Smooth muscle cell (in vitro differentiated cells): ENCODE measurements around the gene BBLN. TPM values are rescaled to one million over a fixed set of nuclear protein-coding genes. Genes with fewer than 3 reads are reported as not detected.

Experiments used
- DNase-seq: peaks from one replicate; lab custom pipeline; 2025; ENCODE audit not compliant: unreplicated experiment; lab: John Stamatoyannopoulos, UW
- H2AFZ ChIP-seq: fragments of 200-600 bp; sonication (generic); 2 replicates; pipeline ENCODE4 v1.6.0; 2016; ENCODE audit warnings: antibody characterized with exemption, low read depth, mild to moderate bottlenecking
- H3F3A ChIP-seq: fragments of 200-600 bp; sonication (generic); 2 replicates; pipeline ENCODE4 v1.6.0; 2017; ENCODE audit warnings: antibody characterized with exemption, low read depth
- H3K27ac ChIP-seq: fragments of 200-600 bp; sonication (generic); 2 replicates; pipeline ENCODE4 v1.5.1; 2016; ENCODE audit warnings: low read depth, mild to moderate bottlenecking
- H3K27me3 ChIP-seq: fragments of 200-600 bp; sonication (generic); 2 replicates; pipeline ENCODE4 v1.6.1; 2016; ENCODE audit warnings: low read depth, mild to moderate bottlenecking
- H3K36me3 ChIP-seq: fragments of 200-600 bp; sonication (generic); 2 replicates; pipeline ENCODE4 v1.5.1; 2016; ENCODE audit warnings: low read depth
- H3K4me1 ChIP-seq: fragments of 200-600 bp; sonication (generic); 2 replicates; pipeline ENCODE4 v1.5.1; 2016; ENCODE audit warnings: low read depth
- H3K4me2 ChIP-seq: fragments of 200-600 bp; sonication (generic); 2 replicates; pipeline ENCODE4 v1.6.0; 2016; ENCODE audit warnings: mild to moderate bottlenecking
- H3K4me3 ChIP-seq: fragments of 200-600 bp; sonication (generic); 2 replicates; pipeline ENCODE4 v1.5.1; 2016; ENCODE audit warnings: mild to moderate bottlenecking
- H3K79me2 ChIP-seq: fragments of 200-600 bp; sonication (generic); 2 replicates; pipeline ENCODE4 v1.6.0; 2016; ENCODE audit warnings: low read depth, mild to moderate bottlenecking
- H3K9ac ChIP-seq: fragments of 200-600 bp; sonication (generic); 2 replicates; pipeline ENCODE4 v1.6.0; 2016; ENCODE audit warnings: low read depth
- H3K9me3 ChIP-seq: fragments of 200-600 bp; sonication (generic); replicated peaks from 2 replicates; pipeline ENCODE4 v1.5.1; 2016; ENCODE audit warnings: low read depth
- H4K20me1 ChIP-seq: fragments of 200-600 bp; sonication (generic); 2 replicates; pipeline ENCODE4 v1.6.0; 2016; ENCODE audit warnings: low read depth
- WGBS: methylation state at CpG from one replicate; pipeline ENCODE4 v1.1.7; 2016; ENCODE audit warnings: low lambda C conversion rate; 5-methylcytosine and 5-hydroxymethylcytosine counted together
- polyA plus RNA-seq: library from polyadenylated mRNA; unstranded; fragments of >200 nt; fragmentation: Nextera tagmentation; extraction: Ambion mirVana; gene quantifications from 2 replicates; pipeline ENCODE4 v1.2.1, GENCODE V29; 2016
- total RNA-seq: library from RNA; depleted of rRNA; stranded (reverse); fragments of >200 nt; gene quantifications from 2 replicates; pipeline ENCODE4 v1.2.3, GENCODE V29; 2014
- TF ChIP-seq, protein P1 (sequence below): fragments of 200-600 bp; sonication (generic); IDR thresholded peaks from 2 replicates; pipeline ENCODE4 v1.5.1; 2017; ENCODE audit warnings: borderline replicate concordance, mild to moderate bottlenecking, antibody characterized with exemption; ENCODE audit not compliant: insufficient read depth, poor library complexity, severe bottlenecking

Gene BBLN
- total and polyA plus RNA-seq, 2 experiments from 2014 or later = 133 to 229 TPM

DNA sequence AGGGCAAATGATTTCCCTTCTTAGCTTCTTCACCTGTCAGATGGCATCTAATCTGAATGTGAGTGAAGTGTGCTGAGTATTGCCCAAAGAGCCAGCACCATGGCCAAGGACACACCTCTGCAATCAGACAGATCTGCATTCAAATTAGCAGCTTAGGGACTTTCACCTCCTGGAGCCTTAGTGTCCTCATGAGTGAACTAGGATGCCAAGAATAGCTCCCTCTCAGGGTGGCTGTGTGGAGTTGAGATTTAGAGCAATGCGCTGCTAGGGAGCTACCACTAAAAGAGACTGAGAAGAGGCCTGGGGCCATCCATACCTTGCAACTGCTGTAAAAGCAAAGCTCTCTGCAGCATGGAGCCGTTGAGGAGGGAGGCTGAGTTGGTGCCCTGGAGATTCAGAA is 29.9 kb downstream of the BBLN start:
- Histone ChIP-seq H3K4me2 (peak overlapping the region; percentile 100), H3F3A (peaks cover 3% of the 10 kb centered on the region), H3K79me2 (peaks cover 17% of the 10 kb centered on the region), H3K9ac (no peak overlapping the region), H3K4me3 (no peak overlapping the region), H3K27ac (no peak overlapping the region), H3K27me3 (no peaks in the 10 kb centered on the region), H3K36me3 (no peaks in the 10 kb centered on the region), H3K4me1 (peaks cover 6% of the 10 kb centered on the region), H3K9me3 (no peaks in the 10 kb centered on the region), H4K20me1 (no peaks in the 10 kb centered on the region), H2AFZ (no peak overlapping the region)
- TF ChIP-seq, protein P1, sequence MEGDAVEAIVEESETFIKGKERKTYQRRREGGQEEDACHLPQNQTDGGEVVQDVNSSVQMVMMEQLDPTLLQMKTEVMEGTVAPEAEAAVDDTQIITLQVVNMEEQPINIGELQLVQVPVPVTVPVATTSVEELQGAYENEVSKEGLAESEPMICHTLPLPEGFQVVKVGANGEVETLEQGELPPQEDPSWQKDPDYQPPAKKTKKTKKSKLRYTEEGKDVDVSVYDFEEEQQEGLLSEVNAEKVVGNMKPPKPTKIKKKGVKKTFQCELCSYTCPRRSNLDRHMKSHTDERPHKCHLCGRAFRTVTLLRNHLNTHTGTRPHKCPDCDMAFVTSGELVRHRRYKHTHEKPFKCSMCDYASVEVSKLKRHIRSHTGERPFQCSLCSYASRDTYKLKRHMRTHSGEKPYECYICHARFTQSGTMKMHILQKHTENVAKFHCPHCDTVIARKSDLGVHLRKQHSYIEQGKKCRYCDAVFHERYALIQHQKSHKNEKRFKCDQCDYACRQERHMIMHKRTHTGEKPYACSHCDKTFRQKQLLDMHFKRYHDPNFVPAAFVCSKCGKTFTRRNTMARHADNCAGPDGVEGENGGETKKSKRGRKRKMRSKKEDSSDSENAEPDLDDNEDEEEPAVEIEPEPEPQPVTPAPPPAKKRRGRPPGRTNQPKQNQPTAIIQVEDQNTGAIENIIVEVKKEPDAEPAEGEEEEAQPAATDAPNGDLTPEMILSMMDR = no peak
- 85% methylated on average over 2 of the region's 2 CpGs for WGBS
- DNase-seq = no peak

DNA sequence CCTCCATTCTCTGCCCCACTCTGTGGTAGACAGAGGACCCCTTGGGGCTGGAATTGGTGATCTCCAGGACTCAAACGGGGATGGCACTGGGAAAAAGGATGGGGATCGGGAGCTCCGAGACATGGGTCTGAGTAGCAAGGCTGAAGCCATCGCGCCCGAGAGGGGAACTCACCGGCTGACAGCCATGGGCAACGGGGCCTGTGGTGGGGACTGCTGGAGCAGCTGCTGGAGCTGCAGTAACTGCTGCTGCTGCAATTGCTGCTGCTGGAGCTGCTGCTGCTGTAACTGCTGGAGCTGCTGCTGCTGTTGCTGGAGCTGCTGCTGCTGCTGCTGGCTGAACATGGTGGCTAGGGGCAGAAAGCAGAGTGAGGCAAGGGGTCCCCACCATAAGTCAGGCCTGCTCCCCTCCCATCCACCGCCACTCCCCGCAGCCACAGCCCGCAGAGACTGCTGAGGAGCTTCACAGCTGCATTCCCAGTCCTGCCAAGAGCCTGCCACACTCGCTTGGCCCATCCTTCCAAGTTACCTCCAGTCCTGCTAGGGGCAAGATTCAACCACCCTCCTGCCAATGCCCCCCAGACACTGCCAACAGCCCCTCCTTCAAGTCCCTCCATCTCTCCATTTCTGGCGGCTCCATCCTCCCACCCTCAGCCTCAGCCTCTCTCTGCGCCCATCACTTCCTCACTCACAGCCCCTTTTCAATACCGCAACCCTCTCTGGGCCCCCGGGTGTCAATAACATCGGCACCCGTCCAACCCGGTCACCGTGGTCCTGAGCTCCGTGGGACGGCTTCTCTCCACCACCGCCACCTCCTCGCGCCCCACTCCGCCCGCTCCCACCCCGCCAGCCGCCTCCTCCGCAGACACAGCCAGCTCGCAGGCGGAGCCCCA is 30.7 kb downstream of the BBLN start:
- peaks cover 3% of the 10 kb centered on the region for H3F3A ChIP-seq
- H3K4me3 ChIP-seq = peak overlapping the region; percentile 93
- H2AFZ ChIP-seq = peak overlapping the region; percentile 99
- H3K4me1 ChIP-seq = peaks cover 6% of the 10 kb centered on the region
- no peaks in the 10 kb centered on the region for H3K9me3 ChIP-seq
- H3K27me3 ChIP-seq = no peaks in the 10 kb centered on the region
- H3K4me2 ChIP-seq = peak overlapping the region; percentile 100
- TF ChIP-seq, protein P1 = no peak
- peaks cover 17% of the 10 kb centered on the region for H3K79me2 ChIP-seq
- 41% methylated on average over 21 of the region's 32 CpGs for WGBS
- H4K20me1 ChIP-seq = no peaks in the 10 kb centered on the region
- DNase-seq = no peak
- peak overlapping the region; percentile 24 for H3K27ac ChIP-seq
- H3K36me3 ChIP-seq = no peaks in the 10 kb centered on the region
- peak overlapping the region; percentile 90 for H3K9ac ChIP-seq

DNA sequence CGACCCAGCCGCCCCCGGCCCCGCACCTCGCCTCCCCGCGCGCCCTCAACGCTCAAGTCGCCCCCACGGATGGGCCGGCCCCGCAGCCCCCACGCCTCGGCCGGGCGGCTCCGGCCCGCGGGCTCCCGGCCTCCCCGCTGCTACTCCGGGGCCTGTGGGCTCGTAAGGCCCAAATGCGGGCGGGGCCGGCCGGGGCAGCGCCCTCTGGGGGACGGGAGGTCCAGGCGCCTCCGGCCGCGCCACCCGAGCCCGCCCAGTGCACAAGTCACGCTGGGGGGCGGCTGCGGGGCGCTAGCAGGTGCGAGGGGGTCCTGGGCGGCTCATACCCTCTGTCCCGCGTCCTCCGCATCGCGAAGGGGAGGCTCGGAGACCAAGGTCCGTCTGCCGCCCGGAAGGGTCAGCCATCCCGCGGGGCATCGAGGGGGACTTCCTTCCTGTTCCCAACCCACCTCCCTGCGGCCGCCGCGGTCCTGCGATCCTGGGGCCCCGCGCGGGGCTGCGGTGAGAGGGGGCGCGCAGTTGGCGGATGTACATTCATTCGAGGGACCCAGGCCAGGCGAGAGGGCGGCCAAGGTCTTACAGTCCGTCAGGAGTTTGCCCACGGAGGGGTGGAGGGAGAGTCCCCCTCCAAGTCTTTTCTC is 31.5 kb downstream of the BBLN start, which contains the start of gene CIZ1:
CIZ1 (minus strand) TSS at position 167 of the 641 bp plus-strand sequence. CDS start 715 bp downstream, outside the sequence.
- TF ChIP-seq, protein P1 = peak; percentile 86
- Histone ChIP-seq H2AFZ (peak within 1 kb of the TSS; percentile 99), H3K4me1 (peaks cover 6% of the 10 kb centered on the region), H3K27me3 (no peaks in the 10 kb centered on the region), H3K36me3 (no peaks in the 10 kb centered on the region), H3K27ac (peak within 1 kb of the TSS; percentile 24), H3K79me2 (peaks cover 17% of the 10 kb centered on the region), H3K4me3 (peak within 1 kb of the TSS; percentile 93), H3K9ac (peak within 1 kb of the TSS; percentile 90), H3K4me2 (peak within 1 kb of the TSS; percentile 100), H3F3A (peaks cover 3% of the 10 kb centered on the region), H3K9me3 (no peaks in the 10 kb centered on the region), H4K20me1 (no peaks in the 10 kb centered on the region)
- under 1% methylated on average over 35 of the region's 71 CpGs for WGBS
- peak; percentile 68 for DNase-seq
